WTC11 (cell line): ENCODE measurements around the gene NT5C1B.

ENCODE experiments used
- ATF6 ChIP-seq: sonication (generic); formaldehyde crosslinking; IDR thresholded peaks from 2 replicates; pipeline ENCODE4 v1.8.1; 2023; ENCODE audit warnings: mild to moderate bottlenecking, missing genetic modification reagents
- CREB1 ChIP-seq: sonication (generic); formaldehyde crosslinking; IDR thresholded peaks from 2 replicates; pipeline ENCODE4 v1.8.0; 2023; ENCODE audit warnings: mild to moderate bottlenecking, missing genetic modification reagents
- E2F4 ChIP-seq: sonication (generic); formaldehyde crosslinking; IDR thresholded peaks from 2 replicates; pipeline ENCODE4 v1.8.1; 2022; ENCODE audit warnings: low read depth, mild to moderate bottlenecking, moderate library complexity, missing genetic modification reagents, borderline replicate concordance
- JAZF1 ChIP-seq: fragments of 250-450 bp; sonication (Bioruptor Pico); IDR thresholded peaks from 2 replicates; pipeline ENCODE4 v1.9.0; 2021; ENCODE audit warnings: moderate library complexity, mild to moderate bottlenecking, inconsistent platforms
- JUN ChIP-seq: sonication (generic); formaldehyde crosslinking; IDR thresholded peaks from 2 replicates; pipeline ENCODE4 v1.8.0; 2023; ENCODE audit warnings: mild to moderate bottlenecking, missing genetic modification reagents
- MXD4 ChIP-seq: fragments of 250-450 bp; sonication (Bioruptor Pico); IDR thresholded peaks from 2 replicates; pipeline ENCODE4 v1.8.0; 2021; ENCODE audit warnings: mild to moderate bottlenecking, moderate library complexity, borderline replicate concordance
- SMAD4 ChIP-seq: sonication (generic); formaldehyde crosslinking; IDR thresholded peaks from 2 replicates; pipeline ENCODE4 v1.8.0; 2022; ENCODE audit warnings: mild to moderate bottlenecking, missing genetic modification reagents
- TF ChIP-seq, protein P1 (sequence below): fragments of 200-600 bp; IDR thresholded peaks from 2 replicates; pipeline ENCODE4 v1.8.0; 2022; ENCODE audit warnings: antibody characterized with exemption
- TF ChIP-seq, protein P2 (sequence below): sonication (generic); formaldehyde crosslinking; IDR thresholded peaks from 2 replicates; pipeline ENCODE4 v1.8.0; 2022; ENCODE audit warnings: mild to moderate bottlenecking, missing genetic modification reagents

DNA sequence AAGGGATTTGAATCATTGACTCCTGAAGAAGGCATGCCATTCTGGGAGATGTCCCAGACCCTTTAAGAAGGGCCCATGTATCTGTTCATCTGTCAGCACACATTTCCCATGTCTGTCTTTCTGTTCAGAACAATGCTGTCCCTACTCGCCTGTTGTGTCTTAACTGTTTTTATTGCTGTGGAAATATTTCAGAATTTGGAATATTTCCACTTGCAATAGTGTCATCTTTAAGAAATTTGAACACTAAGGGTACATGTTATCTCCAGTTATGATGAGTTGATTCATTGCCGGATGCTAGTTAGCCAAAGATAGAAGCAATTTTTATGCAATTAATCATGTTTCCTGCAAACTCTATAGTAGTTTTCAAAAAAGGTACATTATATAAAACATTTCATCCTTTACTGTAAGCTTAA lies 36.9 kb upstream of the NT5C1B start:
- TF ChIP-seq JUN (CRISPR knock-in tag), result no peak
- TF ChIP-seq ATF6 (CRISPR knock-in tag), result no peak
- TF ChIP-seq, protein P1, sequence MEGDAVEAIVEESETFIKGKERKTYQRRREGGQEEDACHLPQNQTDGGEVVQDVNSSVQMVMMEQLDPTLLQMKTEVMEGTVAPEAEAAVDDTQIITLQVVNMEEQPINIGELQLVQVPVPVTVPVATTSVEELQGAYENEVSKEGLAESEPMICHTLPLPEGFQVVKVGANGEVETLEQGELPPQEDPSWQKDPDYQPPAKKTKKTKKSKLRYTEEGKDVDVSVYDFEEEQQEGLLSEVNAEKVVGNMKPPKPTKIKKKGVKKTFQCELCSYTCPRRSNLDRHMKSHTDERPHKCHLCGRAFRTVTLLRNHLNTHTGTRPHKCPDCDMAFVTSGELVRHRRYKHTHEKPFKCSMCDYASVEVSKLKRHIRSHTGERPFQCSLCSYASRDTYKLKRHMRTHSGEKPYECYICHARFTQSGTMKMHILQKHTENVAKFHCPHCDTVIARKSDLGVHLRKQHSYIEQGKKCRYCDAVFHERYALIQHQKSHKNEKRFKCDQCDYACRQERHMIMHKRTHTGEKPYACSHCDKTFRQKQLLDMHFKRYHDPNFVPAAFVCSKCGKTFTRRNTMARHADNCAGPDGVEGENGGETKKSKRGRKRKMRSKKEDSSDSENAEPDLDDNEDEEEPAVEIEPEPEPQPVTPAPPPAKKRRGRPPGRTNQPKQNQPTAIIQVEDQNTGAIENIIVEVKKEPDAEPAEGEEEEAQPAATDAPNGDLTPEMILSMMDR, result no peak
- no peak for TF ChIP-seq E2F4 (CRISPR knock-in tag)
- TF ChIP-seq MXD4 (CRISPR knock-in tag), result no peak
- TF ChIP-seq, protein P2, sequence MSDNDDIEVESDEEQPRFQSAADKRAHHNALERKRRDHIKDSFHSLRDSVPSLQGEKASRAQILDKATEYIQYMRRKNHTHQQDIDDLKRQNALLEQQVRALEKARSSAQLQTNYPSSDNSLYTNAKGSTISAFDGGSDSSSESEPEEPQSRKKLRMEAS (CRISPR knock-in tag), result no peak
- no peak for TF ChIP-seq SMAD4 (CRISPR knock-in tag)
- TF ChIP-seq JAZF1 (CRISPR knock-in tag), result no peak
- TF ChIP-seq CREB1 (CRISPR knock-in tag), result no peak
